ENCODE results near the gene PNPLA5.

DNA sequence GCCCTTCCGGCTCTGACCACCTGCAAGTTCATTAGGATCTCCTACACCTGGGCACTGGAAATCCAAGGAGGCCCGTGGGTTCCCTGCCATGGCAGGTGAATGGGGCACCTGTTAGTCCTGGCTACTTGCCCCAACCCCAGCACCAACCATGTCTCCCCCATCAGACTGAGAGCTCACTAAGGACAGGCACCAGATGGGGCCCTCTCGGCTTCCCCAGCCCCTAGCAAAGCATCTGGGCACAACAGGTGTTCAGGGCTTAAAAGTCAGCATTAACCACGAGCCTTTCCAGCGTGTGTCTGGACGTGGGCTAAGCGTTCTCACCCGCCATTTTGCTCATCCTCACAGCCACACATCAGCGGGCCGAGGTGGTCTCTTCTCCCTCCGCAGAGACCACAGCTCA is 31.7 kb downstream of the PNPLA5 start:
- TF ChIP-seq CTCF (IDR thresholded peaks at IDR 0.05; ENCODE audit: low read depth, low read length) (no peak), EZH2phosphoT487 (IDR thresholded peaks at IDR 0.05; ENCODE audit: low read depth) (no peak)
